GM18858 (cell line): ENCODE measurements around the gene ADAMTS17.

Experiments used
- ATAC-seq: cut with Tn5 transposase; IDR thresholded peaks from one replicate; pipeline ENCODE4 v1.9.1; 2021; ENCODE audit not compliant: unreplicated experiment

The ADAMTS17 gene

DNA sequence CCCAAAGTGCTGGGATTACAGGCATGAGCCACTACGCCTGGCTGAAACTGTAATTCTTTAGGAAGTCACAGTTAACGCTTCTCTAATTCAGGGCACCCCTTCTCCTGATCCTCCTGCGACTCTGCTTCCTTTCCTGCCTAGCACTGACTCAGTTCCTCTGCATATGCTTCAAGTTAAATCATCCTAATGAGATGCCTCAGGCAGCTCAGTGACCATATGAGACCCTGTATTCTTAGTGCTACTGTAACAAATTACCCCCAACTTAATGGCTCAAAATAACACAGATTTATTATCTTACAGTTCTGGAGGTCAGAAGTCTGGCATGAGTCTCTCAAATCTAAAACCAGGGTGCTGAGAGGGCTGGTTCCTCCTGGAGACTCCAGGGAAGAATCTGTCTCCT is 336.8 kb downstream of the ADAMTS17 start:
- ATAC-seq = no peak

- no peak for ATAC-seq
Measured at GRCh38 chr15:100002787-100003536, 338.8 kb downstream of the ADAMTS17 start.

GRCh38 chr15:100002086-100002620 is 339.6 kb downstream of the ADAMTS17 start:
- ATAC-seq = no peak

DNA sequence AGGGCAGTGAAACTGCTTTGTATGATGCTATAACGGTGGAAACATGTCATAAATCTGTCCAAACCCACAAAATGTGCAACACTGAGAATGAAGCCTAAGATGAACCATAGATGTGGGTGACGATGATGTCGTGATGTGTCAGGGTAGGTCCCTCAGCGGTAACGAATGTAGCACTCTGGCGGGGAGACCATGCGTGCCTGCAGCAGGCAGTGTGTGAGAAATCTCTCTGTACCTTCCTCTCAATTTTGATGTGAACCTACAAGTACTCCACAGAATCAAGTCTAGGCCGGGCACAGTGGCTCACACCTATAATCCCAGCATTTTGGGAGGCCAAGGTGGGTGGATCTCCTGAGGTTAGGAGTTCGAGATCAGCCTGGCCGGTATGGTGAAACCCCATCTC is 340.4 kb downstream of the ADAMTS17 start:
- ATAC-seq = no peak

DNA sequence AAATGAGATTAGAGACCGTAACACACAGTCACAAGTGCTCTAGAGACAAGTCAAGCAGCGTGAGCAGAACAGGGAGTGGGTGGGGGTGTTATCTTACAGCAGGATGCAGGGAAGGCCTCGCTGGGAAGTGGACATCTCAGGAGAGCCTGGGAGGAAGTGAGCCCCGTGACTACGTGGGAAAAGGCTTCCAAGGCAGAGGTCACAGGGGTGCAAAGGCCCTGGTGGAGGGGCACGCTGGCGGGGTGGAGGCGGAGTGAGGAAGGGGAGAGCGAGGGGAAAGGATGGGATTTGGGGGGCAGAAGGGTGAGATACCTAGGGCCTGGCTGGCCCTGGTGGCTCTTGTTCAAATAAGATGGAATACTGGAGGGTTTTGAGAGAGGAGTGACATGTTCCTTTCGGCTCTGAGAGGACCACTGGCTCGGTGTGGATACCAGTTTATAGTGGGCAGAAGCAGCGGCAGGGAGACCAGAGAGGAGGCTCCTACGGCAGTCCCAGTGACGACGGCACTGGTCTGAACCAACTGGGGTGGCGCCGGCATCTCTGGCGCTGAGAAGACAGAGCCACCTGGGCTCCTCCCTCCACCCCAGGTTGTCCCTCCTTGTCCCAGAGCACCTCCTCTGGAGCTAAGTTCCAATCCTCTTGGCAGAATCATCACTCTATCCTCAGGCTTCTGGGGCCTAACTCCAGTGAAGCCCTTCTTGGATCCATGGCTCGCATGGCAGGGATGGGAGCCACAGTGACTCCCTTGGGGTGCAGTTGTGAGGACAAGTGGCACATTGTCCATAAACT is 342.3 kb downstream of the ADAMTS17 start:
- no peak for ATAC-seq

DNA sequence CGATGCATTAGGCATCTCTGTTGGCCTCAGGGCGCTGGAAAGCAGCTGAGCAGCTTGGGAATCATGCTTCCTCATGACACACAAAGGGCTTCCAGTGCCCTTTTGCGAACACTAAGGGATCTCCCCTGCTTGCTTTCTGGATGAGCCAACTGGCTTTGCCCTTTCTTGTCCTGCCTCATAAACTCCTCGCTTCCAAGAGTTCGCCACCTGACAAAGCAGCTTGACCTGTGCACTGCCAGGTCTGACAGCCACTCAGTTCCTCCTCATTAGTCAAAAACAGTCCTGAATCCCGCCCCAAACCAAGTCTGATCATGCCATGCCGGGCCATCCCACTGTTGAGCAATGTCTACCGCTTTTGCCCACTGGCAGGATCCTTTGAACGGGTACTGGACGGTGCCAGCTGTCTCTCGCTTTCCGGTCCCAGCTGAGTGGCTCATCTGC is 343.1 kb downstream of the ADAMTS17 start:
- no peak for ATAC-seq

- no peak for ATAC-seq
Measured at GRCh38 chr15:99997112-99997651, 344.6 kb downstream of the ADAMTS17 start.

DNA sequence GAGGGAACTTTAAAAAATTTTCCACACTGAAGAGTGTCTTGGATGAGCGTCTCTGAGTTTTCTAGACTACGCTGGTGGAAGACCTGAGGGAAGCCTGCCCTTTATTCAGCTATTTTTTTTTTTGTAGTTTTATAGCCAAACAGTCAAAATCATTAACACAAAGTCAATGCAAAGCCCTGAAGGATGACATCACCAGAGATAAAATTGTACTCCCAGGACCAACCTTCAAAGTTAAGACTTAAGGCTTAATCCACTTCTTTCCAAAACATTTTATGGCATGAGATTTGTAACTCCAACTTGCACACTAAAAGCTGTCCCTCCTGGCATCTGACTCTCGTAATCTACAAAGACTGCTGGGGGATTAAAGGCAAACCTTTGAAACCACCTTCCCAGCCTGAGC is 345.1 kb downstream of the ADAMTS17 start:
- ATAC-seq = no peak

- ATAC-seq = no peak
Measured at GRCh38 chr15:99995543-99995942, 346.2 kb downstream of the ADAMTS17 start.

GRCh38 chr15:99994849-99995248 is 346.9 kb downstream of the ADAMTS17 start:
- ATAC-seq = no peak

- ATAC-seq = no peak
Measured at GRCh38 chr15:99993681-99994131, 348.1 kb downstream of the ADAMTS17 start.

- ATAC-seq = no peak
Measured at GRCh38 chr15:99993262-99993661, 348.5 kb downstream of the ADAMTS17 start.

- no peak for ATAC-seq
Measured at GRCh38 chr15:99992611-99993231, 349.1 kb downstream of the ADAMTS17 start.

- ATAC-seq = no peak
Measured at GRCh38 chr15:99989095-99989494, 352.7 kb downstream of the ADAMTS17 start.

DNA sequence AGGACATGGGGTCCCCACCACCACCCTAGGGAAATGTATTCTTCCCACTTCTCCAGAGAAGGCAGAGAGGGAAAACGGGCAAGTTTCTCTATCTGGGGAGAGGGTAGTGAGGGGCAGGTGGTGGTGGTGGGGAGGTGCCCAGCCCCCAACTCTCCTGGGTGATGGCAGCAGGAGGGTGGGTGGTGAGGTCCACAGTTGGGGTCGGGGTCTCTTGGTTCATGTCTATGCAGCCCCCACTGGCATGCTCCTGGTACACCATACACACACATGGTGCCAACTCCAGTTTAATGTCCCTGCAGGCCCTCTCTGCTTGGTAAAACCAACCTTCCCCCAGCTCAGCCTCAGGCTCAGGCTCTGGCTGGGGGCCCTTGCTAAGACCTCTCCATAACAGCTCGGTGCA is 354.1 kb downstream of the ADAMTS17 start:
- ATAC-seq = no peak

DNA sequence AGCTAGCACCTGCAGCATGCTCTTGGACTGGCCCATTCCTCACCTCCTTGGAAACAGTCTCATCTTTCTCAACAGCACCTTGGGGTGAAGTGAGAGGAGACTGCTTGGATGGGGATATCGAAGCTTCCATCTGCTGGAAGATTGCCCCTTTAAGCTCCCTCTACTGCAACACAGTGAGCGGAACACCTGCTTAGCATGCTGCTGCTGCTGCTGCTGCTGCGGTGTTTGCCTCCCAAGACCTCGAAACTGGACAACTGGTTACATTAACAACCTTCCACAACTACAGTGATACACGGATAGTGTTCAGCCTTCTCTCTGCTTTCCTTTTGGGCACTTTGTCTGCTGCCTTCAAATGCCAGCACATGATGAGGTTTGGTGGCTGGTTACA is 354.7 kb downstream of the ADAMTS17 start:
- no peak for ATAC-seq

DNA sequence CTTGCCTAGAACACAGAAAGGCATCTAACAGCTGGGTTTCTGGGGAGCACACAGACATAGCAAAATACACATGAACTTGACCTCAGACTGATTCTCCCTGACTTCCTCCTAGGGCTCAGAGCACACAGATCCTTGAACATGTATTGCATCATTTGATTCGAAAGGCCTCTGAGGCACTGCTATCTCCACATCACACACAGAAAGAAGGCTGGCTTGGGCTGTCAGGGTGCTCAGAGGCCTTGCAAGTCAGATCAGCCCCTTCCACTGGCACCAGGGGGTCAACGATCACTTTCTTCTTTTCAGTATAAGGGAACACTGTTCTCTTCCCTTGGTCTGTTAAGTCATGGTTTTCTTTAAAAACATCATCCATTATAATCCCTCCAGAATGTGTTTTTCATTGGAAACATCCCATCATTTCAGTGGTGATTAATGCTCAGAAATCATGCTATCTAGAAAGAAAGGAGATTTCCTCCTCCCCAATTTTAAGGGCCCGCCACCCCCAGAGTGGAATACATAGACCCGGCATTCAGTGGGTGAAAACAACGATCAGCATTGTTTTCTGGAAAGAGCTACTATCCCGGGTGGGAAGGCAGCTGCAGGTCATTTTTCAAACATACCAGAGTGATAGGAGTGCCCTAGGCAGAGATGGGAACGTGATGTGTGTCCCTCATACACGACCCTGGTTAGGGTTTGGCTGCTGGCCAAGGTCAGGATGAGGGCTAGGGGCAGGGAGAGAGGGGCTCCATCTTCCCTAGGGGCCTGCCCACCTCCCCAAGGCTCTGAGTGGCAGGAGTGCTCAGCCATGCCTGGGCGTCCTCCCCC is 355.3 kb downstream of the ADAMTS17 start:
- no peak for ATAC-seq

DNA sequence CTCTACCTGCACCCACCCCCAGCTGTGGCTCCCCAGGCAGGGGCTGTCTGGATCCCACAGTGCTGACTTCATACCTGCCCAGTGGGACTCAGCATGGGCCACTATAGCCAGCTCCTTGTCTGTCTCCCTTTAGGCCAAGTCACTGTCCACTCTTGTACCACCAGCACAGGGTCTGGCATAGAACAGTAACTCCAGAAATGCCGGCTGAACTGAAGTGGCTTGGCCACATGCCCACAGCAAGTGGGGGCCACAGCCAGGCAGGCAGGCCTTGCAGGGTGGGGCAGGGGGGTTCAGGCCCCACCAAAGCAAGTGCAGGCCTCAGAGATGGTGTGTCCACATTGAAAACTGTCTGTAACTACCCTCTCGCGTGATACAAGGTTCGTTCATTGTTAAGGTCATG is 355.9 kb downstream of the ADAMTS17 start:
- ATAC-seq = no peak

- ATAC-seq = no peak
Measured at GRCh38 chr15:99984491-99985243, 357.1 kb downstream of the ADAMTS17 start.

GRCh38 chr15:99983886-99984286 is 357.9 kb downstream of the ADAMTS17 start:
- no peak for ATAC-seq
